HUES48 (cell line): ENCODE data around the gene PARM1.

Experiments
- H3K27ac ChIP-seq: one replicate; pipeline ENCODE4 v1.7.0; 2013; ENCODE audit warnings: low read depth, low read length, inconsistent platforms
- H3K27me3 ChIP-seq: 2 replicates; pipeline ENCODE4 v1.6.1; 2013; ENCODE audit warnings: mild to moderate bottlenecking, low read length; ENCODE audit not compliant: control insufficient read depth, insufficient read depth
- H3K36me3 ChIP-seq: 2 replicates; pipeline ENCODE4 v1.6.1; 2013; ENCODE audit warnings: low read length; ENCODE audit not compliant: control insufficient read depth, insufficient read depth
- H3K4me1 ChIP-seq: 2 replicates; pipeline ENCODE4 v1.6.1; 2013; ENCODE audit warnings: mild to moderate bottlenecking, low read length; ENCODE audit not compliant: control insufficient read depth, insufficient read depth
- H3K4me3 ChIP-seq: 2 replicates; pipeline ENCODE4 v1.5.1; 2013; ENCODE audit warnings: mild to moderate bottlenecking, low read depth, low read length
- H3K9ac ChIP-seq: 2 replicates; pipeline ENCODE4 v1.6.1; 2013; ENCODE audit warnings: mild to moderate bottlenecking, low read depth, low read length, moderate library complexity
- H3K9me3 ChIP-seq: 2 replicates; pipeline ENCODE4 v1.6.1; 2013; ENCODE audit warnings: low read length; ENCODE audit not compliant: control insufficient read depth, insufficient read depth

The PARM1 gene

DNA sequence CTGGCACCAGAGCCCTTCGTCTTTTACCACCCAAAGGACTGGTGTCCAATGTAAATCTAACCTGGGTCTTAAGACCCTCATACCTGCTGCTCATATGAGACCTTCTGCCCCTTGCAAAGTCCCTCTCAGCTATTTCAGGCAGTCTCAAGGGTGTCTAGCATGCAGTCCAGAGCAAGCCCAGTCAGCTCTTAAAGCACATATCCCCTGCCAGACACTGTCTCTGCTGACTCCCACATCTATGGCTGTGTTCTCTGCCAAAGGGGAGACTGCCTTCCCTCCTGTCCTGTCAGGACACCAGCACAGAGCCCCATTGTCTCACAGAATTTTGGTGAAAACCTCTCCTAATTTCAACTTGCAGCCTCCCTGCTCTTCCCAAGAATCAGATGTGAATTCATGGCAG is 118.5 kb downstream of the PARM1 start:
- H3K9ac ChIP-seq = no peak overlapping the region
- H3K27ac ChIP-seq = no peak overlapping the region
- H3K27me3 ChIP-seq = no peaks in the 10 kb centered on the region
- peaks cover 7% of the 10 kb centered on the region; the same call in 1 of the 2 replicates for H3K4me1 ChIP-seq
- H3K4me3 ChIP-seq = no peak overlapping the region
- H3K36me3 ChIP-seq = no peaks in the 10 kb centered on the region
- H3K9me3 ChIP-seq = no peaks in the 10 kb centered on the region

DNA sequence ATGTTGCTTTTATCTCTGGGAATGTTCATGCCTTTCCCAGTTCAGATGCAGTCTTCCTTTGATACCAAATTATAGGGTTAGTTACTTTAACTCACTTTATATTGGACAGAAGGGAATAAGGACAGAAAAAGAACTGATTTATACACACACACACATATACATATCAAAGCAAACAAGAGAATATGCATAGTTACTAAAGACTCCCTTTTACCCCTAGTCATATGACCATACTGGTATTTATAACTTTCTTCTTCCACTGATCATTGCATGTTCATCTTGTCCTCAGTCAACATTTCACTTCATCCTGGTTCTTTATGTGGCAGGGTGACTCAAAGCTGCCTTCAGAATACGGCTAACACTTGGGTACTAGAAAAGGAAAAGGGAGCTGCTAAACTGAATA is 120.4 kb downstream of the PARM1 start:
- no peak overlapping the region for H3K9ac ChIP-seq
- no peak overlapping the region for H3K27ac ChIP-seq
- no peaks in the 10 kb centered on the region for H3K27me3 ChIP-seq
- H3K36me3 ChIP-seq = no peaks in the 10 kb centered on the region
- H3K4me1 ChIP-seq = peaks cover 3% of the 10 kb centered on the region; the same call in 1 of the 2 replicates
- no peak overlapping the region for H3K4me3 ChIP-seq
- no peaks in the 10 kb centered on the region for H3K9me3 ChIP-seq

DNA sequence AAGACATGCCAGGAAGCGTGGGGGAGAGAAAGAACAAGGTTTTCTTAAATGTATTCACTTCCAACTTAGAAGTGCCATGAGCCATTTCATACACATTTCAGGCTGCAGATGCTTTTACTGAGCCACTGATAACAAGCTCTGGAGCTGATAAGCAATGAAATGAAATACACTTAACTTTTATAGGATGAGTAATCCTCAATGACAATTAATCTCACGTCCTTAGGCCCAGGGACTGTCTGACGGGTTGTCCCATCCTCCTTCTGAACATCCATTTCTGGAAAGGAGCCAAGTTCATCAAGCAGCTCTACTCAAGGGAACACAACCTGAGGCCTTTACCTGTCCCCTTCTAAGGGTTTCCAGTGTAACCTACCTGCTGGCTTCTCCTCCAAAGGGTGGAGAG is 121.2 kb downstream of the PARM1 start:
- Histone ChIP-seq H3K36me3 (no peaks in the 10 kb centered on the region), H3K4me1 (no peaks in the 10 kb centered on the region), H3K4me3 (no peak overlapping the region), H3K27me3 (no peaks in the 10 kb centered on the region), H3K9ac (no peak overlapping the region), H3K27ac (no peak overlapping the region), H3K9me3 (no peaks in the 10 kb centered on the region)

DNA sequence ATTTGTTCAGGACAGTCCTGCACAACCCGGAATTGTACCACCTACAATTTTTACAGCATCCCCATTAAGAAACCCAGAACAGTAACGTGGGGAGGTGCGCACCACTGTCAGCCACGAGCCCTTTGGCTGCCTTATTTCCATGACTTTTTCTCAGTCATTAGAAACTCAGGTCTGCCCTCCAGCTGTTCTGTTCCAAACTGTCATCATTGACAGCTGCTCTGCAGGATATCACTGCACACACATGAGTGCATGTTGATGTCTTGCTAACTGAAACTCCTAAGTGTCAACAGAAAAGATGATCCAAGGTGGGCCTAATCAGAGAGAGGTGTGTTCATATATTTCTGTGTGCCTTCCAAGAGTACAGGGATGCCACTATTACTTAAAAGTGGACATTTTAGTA is 123.4 kb downstream of the PARM1 start:
- Histone ChIP-seq H3K27ac (no peak overlapping the region), H3K9ac (no peak overlapping the region)

DNA sequence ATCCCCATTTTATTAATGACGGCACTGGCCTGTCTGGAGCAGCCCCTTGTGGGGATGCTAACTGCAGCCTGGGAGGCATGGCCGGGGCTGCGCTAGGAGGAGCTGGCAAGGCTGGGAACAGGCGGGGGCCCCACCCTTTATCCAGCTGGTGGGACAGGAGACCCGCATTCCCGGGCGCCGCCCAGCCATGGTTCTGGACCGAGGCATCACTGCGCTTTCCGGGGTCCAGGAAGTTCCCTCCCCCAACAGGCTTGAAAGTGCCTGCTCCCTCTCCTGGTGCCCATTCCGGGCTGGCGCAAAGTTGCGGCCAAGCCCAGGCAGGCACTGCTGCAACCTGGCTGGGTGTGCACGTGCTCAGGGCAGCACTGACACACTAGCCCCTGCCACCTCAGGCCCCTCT is 124.5 kb downstream of the PARM1 start:
- Histone ChIP-seq H3K36me3 (no peaks in the 10 kb centered on the region), H3K9me3 (no peaks in the 10 kb centered on the region), H3K4me3 (no peak overlapping the region), H3K9ac (no peak overlapping the region), H3K4me1 (no peaks in the 10 kb centered on the region), H3K27me3 (no peaks in the 10 kb centered on the region), H3K27ac (no peak overlapping the region)

More for the DNA sequence above, 123.4 kb downstream of the PARM1 start:
- H3K4me3 ChIP-seq = no peak overlapping the region
- H3K9me3 ChIP-seq = no peaks in the 10 kb centered on the region
- H3K27me3 ChIP-seq = no peaks in the 10 kb centered on the region
- H3K4me1 ChIP-seq = no peaks in the 10 kb centered on the region
- H3K36me3 ChIP-seq = no peaks in the 10 kb centered on the region

DNA sequence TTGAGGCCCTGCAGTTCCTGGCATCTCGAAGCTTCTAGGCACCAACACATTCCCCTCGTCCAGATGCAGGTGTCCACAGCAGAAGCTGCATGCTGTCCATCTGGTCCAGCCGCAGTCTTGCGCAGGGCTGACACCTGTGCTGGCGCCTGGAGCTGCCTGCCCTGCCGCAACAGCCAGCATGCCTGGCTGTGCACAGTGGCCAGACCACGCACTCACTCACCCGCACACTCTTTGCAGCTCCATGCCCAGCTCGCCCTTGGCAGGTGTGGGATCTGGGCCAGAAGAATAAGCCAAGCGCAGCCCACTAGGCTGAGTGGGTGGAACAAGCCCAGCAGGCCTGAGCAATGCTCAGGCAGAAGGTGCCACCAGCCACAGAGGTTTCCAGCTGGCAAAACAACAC is 125.6 kb downstream of the PARM1 start:
- Histone ChIP-seq H3K27ac (no peak overlapping the region), H3K9me3 (no peaks in the 10 kb centered on the region), H3K4me1 (no peaks in the 10 kb centered on the region), H3K27me3 (no peaks in the 10 kb centered on the region), H3K36me3 (no peaks in the 10 kb centered on the region), H3K4me3 (no peak overlapping the region), H3K9ac (no peak overlapping the region)

DNA sequence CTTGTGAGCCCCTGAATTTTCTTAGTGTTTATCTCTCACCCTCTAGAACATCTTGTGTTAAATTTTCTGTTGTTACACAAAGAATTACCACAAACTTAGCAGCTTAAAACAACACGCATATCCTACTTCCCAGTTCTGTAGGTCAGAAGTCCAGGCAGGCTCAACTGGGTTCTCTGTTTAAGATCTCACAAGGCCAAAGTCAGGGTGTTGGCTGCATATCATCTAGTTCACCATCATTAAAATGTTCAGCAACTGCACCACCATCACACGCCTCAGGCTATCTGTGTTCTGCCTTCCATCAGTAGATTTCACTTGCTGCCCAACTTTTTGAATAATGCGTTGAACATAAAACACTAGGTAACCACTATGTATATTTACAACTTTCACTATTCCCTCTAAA is 130.5 kb downstream of the PARM1 start:
- no peaks in the 10 kb centered on the region for H3K36me3 ChIP-seq
- H3K9me3 ChIP-seq = no peaks in the 10 kb centered on the region
- no peaks in the 10 kb centered on the region for H3K4me1 ChIP-seq
- H3K9ac ChIP-seq = no peak overlapping the region
- H3K27ac ChIP-seq = no peak overlapping the region
- no peak overlapping the region for H3K4me3 ChIP-seq
- no peaks in the 10 kb centered on the region for H3K27me3 ChIP-seq

DNA sequence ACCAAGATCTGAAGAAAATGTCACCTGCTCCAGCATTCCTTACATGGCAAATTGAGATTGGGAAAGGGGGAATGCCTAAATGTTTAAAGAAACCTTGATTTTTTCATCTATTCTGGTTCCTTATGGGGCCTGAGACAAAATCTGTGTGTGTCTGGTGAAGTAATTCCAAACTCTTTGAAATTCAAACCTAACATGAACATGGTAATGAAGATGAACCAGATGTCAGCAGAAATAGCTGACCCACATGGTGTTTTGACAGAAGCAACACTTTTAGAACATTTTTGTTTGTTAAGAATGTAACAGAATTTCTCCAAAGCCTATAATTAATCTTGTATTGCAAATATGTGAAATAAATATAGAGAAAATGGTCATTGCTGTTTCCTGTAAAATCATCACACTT is 133.0 kb downstream of the PARM1 start:
- H3K4me1 ChIP-seq = no peaks in the 10 kb centered on the region

DNA sequence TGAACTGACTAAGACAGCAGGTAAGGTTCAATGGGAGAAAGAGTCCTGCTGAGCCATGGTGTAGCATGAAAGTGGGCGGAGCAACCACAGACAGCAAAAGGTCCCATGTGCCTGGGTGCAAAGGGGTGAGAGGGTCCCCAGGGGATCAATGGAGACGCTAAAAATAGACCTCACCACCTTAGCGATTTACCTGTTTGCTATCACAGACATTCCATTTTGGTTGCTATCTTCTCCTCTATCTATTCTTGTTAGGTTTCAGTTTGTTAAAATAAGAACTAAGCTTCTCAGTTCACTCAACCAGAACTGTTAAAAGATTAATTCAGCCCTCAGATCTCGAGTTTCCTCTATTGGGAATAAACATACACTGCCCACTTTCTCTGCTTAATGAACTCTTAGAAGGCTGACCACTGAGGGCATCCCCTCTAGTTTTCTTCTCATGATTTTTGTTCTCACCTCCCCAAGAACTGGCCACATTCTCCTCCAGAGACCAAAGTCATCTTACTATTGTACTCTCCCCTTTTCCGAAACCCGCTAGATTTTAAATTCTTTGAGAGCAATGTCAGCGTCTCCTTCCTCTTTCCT is 136.7 kb downstream of the PARM1 start:
- Histone ChIP-seq H3K4me3 (no peak overlapping the region), H3K27me3 (no peaks in the 10 kb centered on the region), H3K9ac (no peak overlapping the region), H3K36me3 (no peaks in the 10 kb centered on the region), H3K4me1 (no peaks in the 10 kb centered on the region), H3K9me3 (no peaks in the 10 kb centered on the region), H3K27ac (no peak overlapping the region)

More for the DNA sequence above, 133.0 kb downstream of the PARM1 start:
- Histone ChIP-seq H3K9ac (no peak overlapping the region), H3K36me3 (no peaks in the 10 kb centered on the region), H3K9me3 (no peaks in the 10 kb centered on the region), H3K27me3 (no peaks in the 10 kb centered on the region), H3K27ac (no peak overlapping the region), H3K4me3 (no peak overlapping the region)

DNA sequence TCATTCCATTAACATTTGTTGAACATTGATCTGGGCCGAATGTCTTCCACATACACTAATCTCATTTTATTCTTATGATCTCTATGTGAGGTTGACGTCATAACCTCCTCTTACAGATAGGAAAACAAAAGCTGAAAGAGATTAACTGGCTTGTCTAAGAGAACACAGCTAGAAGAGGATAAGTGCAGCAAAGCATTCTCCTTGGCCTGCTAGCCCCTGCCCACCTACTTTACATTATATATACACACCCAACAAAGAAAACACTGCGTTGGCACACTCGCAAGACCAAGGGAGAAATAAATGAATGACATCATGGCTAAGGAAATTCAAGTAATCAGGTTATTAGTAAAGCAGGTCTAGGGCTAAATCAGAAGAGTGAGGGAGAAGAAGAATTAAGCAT is 138.4 kb downstream of the PARM1 start:
- no peaks in the 10 kb centered on the region for H3K27me3 ChIP-seq
- H3K9me3 ChIP-seq = no peaks in the 10 kb centered on the region
- H3K36me3 ChIP-seq = no peaks in the 10 kb centered on the region
- H3K27ac ChIP-seq = no peak overlapping the region
- H3K4me3 ChIP-seq = no peak overlapping the region
- H3K4me1 ChIP-seq = no peaks in the 10 kb centered on the region
- no peak overlapping the region for H3K9ac ChIP-seq

DNA sequence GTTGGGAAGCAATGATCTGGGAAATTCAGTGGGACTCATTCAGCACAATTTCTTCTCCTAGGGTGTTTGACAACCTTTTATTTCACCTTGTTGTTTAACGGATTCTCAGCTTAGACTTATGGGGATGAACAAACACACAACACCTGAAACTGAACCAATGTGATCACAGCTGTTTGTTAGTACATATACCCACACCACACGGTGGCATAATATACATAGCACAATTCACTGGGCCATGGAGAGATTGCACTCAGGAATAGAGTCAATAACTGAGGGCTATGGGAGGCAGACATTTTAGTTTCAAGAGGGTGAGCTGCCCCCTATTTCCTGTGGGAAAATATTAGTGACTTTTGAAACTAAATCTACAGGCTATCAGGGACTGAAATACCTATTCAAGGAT is 148.0 kb downstream of the PARM1 start:
- Histone ChIP-seq H3K4me3 (no peak overlapping the region), H3K27me3 (no peaks in the 10 kb centered on the region), H3K4me1 (no peaks in the 10 kb centered on the region), H3K9me3 (peaks cover 5% of the 10 kb centered on the region; the same call in 1 of the 2 replicates), H3K9ac (no peak overlapping the region), H3K36me3 (no peaks in the 10 kb centered on the region), H3K27ac (no peak overlapping the region)

DNA sequence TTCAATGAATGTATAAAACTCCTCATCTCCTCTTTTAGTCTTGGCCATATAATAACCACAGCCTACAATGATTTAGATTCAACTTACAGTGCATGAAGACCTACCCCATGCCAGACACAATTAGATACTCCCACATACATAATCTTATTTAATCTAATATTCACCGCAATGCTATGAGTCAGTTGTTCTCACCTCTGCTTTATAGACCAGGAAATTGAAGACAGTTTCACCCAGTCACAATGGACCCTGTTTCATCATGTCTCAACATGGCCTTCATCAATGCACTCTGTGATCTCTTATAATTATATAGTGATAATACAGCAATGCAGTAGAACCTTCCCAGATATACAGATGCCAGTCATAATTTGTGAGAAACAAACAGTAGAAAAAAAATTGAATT is 148.6 kb downstream of the PARM1 start:
- peaks cover 5% of the 10 kb centered on the region; the same call in 1 of the 2 replicates for H3K9me3 ChIP-seq
- H3K27me3 ChIP-seq = no peaks in the 10 kb centered on the region
- H3K4me3 ChIP-seq = no peak overlapping the region
- H3K27ac ChIP-seq = no peak overlapping the region
- no peaks in the 10 kb centered on the region for H3K4me1 ChIP-seq
- H3K36me3 ChIP-seq = no peaks in the 10 kb centered on the region
- no peak overlapping the region for H3K9ac ChIP-seq
